ENCODE data around the gene CARMIL3. TPM values are rescaled to one million over a fixed set of nuclear protein-coding genes. Genes with fewer than 3 reads are reported as not detected.

Gene CARMIL3
- total RNA-seq, 1 experiment from 2014 or later: not detected

DNA sequence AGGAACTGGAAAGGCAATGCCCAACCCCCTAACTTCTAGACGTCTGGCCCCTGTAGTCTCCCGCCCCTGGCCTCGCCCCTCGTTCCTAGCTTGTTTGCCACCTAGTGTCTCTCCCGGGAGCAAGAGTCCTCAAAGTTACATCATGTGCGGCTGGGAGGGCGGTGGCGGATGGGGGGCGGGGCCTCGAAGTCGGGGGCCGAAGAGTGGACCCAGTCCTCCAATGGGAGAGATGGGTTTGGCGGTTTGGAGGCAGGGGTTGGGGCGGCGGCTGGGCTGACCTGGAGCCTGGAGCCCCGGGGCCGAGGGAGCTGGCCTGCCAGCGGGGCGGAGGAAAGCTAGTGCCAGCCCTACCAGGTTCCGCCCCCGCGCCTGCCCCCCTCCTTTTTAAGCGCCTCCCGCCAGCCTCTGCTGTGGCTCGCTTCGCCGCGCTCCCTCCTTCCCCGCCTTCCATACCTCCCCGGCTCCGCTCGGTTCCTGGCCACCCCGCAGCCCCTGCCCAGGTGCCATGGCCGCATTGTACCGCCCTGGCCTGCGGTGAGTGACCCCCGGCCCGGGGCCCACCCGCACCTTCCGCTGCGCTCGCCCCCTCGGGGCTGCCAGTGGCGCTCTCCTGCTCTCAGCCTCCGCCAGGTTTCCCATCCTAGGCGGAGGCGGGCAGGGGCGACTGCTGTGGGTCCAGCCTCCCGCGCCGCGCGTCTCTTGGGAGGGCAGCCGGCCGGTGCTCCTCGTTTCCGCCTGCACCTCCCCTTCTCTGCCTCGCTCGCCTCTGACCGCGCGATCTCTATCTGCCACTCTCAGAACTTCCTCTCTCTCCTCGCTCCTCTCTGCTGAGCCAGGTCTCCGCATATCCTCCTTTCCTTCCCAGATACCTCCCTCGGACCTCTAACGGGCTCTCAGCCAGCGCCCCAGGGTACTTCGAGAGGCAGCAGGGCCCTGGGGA, 42.4 kb downstream of the CARMIL3 start, which contains the start of gene PCK2:
TSS of gene PCK2 (plus strand) at position 411 of the 940 bp plus-strand sequence. CDS start at position 506, 95 bp downstream.
- Histone ChIP-seq H3K4me1 (ENCODE audit: insufficient read depth, low read length) (peaks cover 9% of the 10 kb centered on the region), H3K4me2 (ENCODE audit: low read length) (peak within 1 kb of the TSS; percentile 93), H3K27ac (ENCODE audit: low read length) (peak within 1 kb of the TSS; percentile 23), H3F3A (ENCODE audit: low read length, unreplicated experiment) (no peaks in the 10 kb centered on the region), H3K36me3 (ENCODE audit: low read depth, low read length) (no peaks in the 10 kb centered on the region), H3K9me2 (replicated peaks; ENCODE audit: low read length) (no peaks in the 10 kb centered on the region), H3K27me3 (ENCODE audit: low read length) (no peaks in the 10 kb centered on the region), H3K79me2 (ENCODE audit: low read length) (peaks cover 8% of the 10 kb centered on the region; the same call in 1 of the 2 replicates), H4K20me1 (ENCODE audit: low read length) (no peaks in the 10 kb centered on the region), H2AFZ (ENCODE audit: low read length) (peak within 1 kb of the TSS; percentile 97), H3K9me3 (ENCODE audit: low read length) (no peaks in the 10 kb centered on the region), H3K9ac (ENCODE audit: low read length) (peak within 1 kb of the TSS; percentile 79), H3K4me3 (ENCODE audit: low read length) (peak within 1 kb of the TSS; percentile 83)
- ATAC-seq (peak; percentile 88), DNase-seq (peak; percentile 84)
- TF ChIP-seq CTCF (conservative IDR thresholded peaks at IDR 0.05; ENCODE audit: low read depth, low read length) (no peak), EZH2 (IDR thresholded peaks at IDR 0.05; ENCODE audit: low read length, unreplicated experiment) (no peak), EZH2phosphoT487 (IDR thresholded peaks at IDR 0.05; ENCODE audit: borderline replicate concordance, low read length) (no peak)
- BruUV-seq (replicated peaks): TSS peak; percentile 49
- ChIA-PET POLR2A (ENCODE audit: unreplicated experiment) (interaction anchor here (0.6 to 1.1 kb wide), 11 partner anchors 17 to 999 kb away, joined by 3 to 26 read pairs (median 5); partner anchors contain the start of genes ACIN1, C14orf119, DCAF11 and EMC9), CTCF (interaction anchor here (0.6 to 1.2 kb wide), 6 partner anchors 15 to 984 kb away, joined by 3 to 15 read pairs (median 7); partner anchors contain the start of gene IRF9)
- intact Hi-C loops (cut with micrococcal nuclease): loop anchor here (1.0 to 2.0 kb wide), 2 partner anchors 14 to 47 kb away; partner anchors contain the start of gene EMC9

GRCh38 chr14:24094841-24095270, 43.0 kb downstream of the CARMIL3 start:
- peaks cover 9% of the 10 kb centered on the region for H3K4me1 ChIP-seq (ENCODE audit: insufficient read depth, low read length)
- no peaks in the 10 kb centered on the region for H3K9me3 ChIP-seq (ENCODE audit: low read length)
- BruUV-seq (replicated peaks): no TSS peak
- H3K4me2 ChIP-seq (ENCODE audit: low read length): peak overlapping the region; percentile 93
- H2AFZ ChIP-seq (ENCODE audit: low read length): peak overlapping the region; percentile 97
- H3F3A ChIP-seq (ENCODE audit: low read length, unreplicated experiment): no peaks in the 10 kb centered on the region
- TF ChIP-seq EZH2phosphoT487 (IDR thresholded peaks at IDR 0.05; ENCODE audit: borderline replicate concordance, low read length) (no peak), CTCF (conservative IDR thresholded peaks at IDR 0.05; ENCODE audit: low read depth, low read length) (no peak), EZH2 (IDR thresholded peaks at IDR 0.05; ENCODE audit: low read length, unreplicated experiment) (no peak)
- no peaks in the 10 kb centered on the region for H3K36me3 ChIP-seq (ENCODE audit: low read depth, low read length)
- no peaks in the 10 kb centered on the region for H3K27me3 ChIP-seq (ENCODE audit: low read length)
- no peaks in the 10 kb centered on the region for H4K20me1 ChIP-seq (ENCODE audit: low read length)
- peak overlapping the region; percentile 83 for H3K4me3 ChIP-seq (ENCODE audit: low read length)
- peak overlapping the region; percentile 79 for H3K9ac ChIP-seq (ENCODE audit: low read length)
- CTCF ChIA-PET: interaction anchor here (1.4 kb wide), 1 partner anchor 14 kb away, joined by 4 read pairs; no protein-coding TSS in a partner anchor
- intact Hi-C loops (cut with micrococcal nuclease): loop anchor here (1.0 to 2.0 kb wide), 2 partner anchors 13 to 46 kb away; partner anchors contain the start of gene EMC9
- H3K9me2 ChIP-seq (replicated peaks; ENCODE audit: low read length): no peaks in the 10 kb centered on the region
- DNase-seq (no peak), ATAC-seq (peak; percentile 1; the same call in 1 of the 2 replicates)
- H3K27ac ChIP-seq (ENCODE audit: low read length): peak overlapping the region; percentile 23; the same call in 1 of the 2 replicates
- POLR2A ChIA-PET (ENCODE audit: unreplicated experiment): interaction anchor here (0.6 kb wide), 1 partner anchor 20 kb away, joined by 3 read pairs; the partner anchor contains the start of genes DCAF11 and NRL
- peaks cover 8% of the 10 kb centered on the region; the same call in 1 of the 2 replicates for H3K79me2 ChIP-seq (ENCODE audit: low read length)
